GM23338 (cell line): ENCODE results near the gene ARHGAP10.

ENCODE experiments used
- CREB1 ChIP-seq: fragments of 250-450 bp; sonication (Bioruptor Pico); IDR thresholded peaks from 2 replicates; pipeline ENCODE4 v1.5.0; 2020; ENCODE audit warnings: low read depth, mild to moderate bottlenecking, moderate library complexity
- CTCF ChIP-seq, 2 experiments: fragments of 200-600 bp in 1 of 2; sonication (generic) in 1 of 2; conservative IDR thresholded peaks; 2 replicates each; pipeline versions ENCODE4 v1.5.1 to v1.6.1; 2016 to 2017; ENCODE audit warnings: antibody characterized with exemption in 2 of 2, low read depth in 2 of 2, mild to moderate bottlenecking in 2 of 2, moderate library complexity in 1 of 2
- EZH2 ChIP-seq: fragments of 200-600 bp; sonication (generic); IDR thresholded peaks from one replicate; pipeline ENCODE4 v1.8.0; 2017; ENCODE audit warnings: antibody characterized with exemption, mild to moderate bottlenecking, low read depth; ENCODE audit not compliant: unreplicated experiment
- EZH2phosphoT487 ChIP-seq: fragments of 200-600 bp; sonication (generic); IDR thresholded peaks from one replicate; pipeline ENCODE4 v1.8.1; 2018; ENCODE audit warnings: antibody characterized with exemption; ENCODE audit not compliant: unreplicated experiment
- JUNB ChIP-seq: IDR thresholded peaks from one replicate; pipeline ENCODE4 v1.6.1; 2016; ENCODE audit warnings: antibody characterized with exemption; ENCODE audit not compliant: unreplicated experiment
- POLR2AphosphoS5 ChIP-seq: IDR thresholded peaks from 2 replicates; pipeline ENCODE4 v1.6.1; 2016; ENCODE audit warnings: antibody characterized with exemption, low read depth
- REST ChIP-seq: IDR thresholded peaks from one replicate; pipeline ENCODE4 v1.6.1; 2018; ENCODE audit warnings: antibody characterized with exemption; ENCODE audit not compliant: unreplicated experiment
- STAT1 ChIP-seq: IDR thresholded peaks from one replicate; pipeline ENCODE4 v1.6.1; 2016; ENCODE audit warnings: antibody characterized with exemption; ENCODE audit not compliant: unreplicated experiment
- ZNF114 ChIP-seq: fragments of 250-450 bp; sonication (Bioruptor Pico); IDR thresholded peaks from 2 replicates; pipeline ENCODE4 v1.5.0; 2020; ENCODE audit warnings: mild to moderate bottlenecking, moderate library complexity
- ZNF331 ChIP-seq: fragments of 250-450 bp; sonication (Bioruptor Pico); IDR thresholded peaks from 2 replicates; pipeline ENCODE4 v1.5.0; 2020; ENCODE audit warnings: low read depth, mild to moderate bottlenecking, moderate library complexity

GRCh38 chr4:148094149-148094548 is 362.3 kb downstream of the ARHGAP10 start:
- no peak for TF ChIP-seq EZH2
- no peak for TF ChIP-seq CTCF (conservative IDR thresholded peaks at IDR 0.05; ENCODE audit: low read depth in 2 of 2)
- TF ChIP-seq ZNF331: no peak
- TF ChIP-seq POLR2AphosphoS5: no peak
- no peak for TF ChIP-seq REST
- no peak for TF ChIP-seq ZNF114 (CRISPR knock-in tag)
- no peak for TF ChIP-seq EZH2phosphoT487
- TF ChIP-seq JUNB: no peak
- TF ChIP-seq STAT1: no peak
- no peak for TF ChIP-seq CREB1 (CRISPR knock-in tag)
